Stimulated activated CD8-positive, alpha-beta memory T cell treated with anti-CD3 and anti-CD28 coated beads, Interleukin-12 subunit alpha, Interleukin-12 subunit beta, amount 100 ng/mL, for 24 hours (primary cell): Measurements from ENCODE around the gene ANKEF1.

Source experiments
- DNase-seq: peaks from one replicate; pipeline ENCODE4 v3.0.0-alpha.2; 2020; ENCODE audit errors: extremely low read depth

The ANKEF1 gene

GRCh38 chr20:10080574-10080973, 45.8 kb downstream of the ANKEF1 start:
- no peak for DNase-seq

GRCh38 chr20:10089871-10090587, 55.2 kb downstream of the ANKEF1 start:
- no peak for DNase-seq

GRCh38 chr20:10090588-10091166, 55.9 kb downstream of the ANKEF1 start:
- no peak for DNase-seq

- no peak for DNase-seq
These were observed 58.4 kb downstream of the ANKEF1 start for GRCh38 chr20:10093087-10093591.

GRCh38 chr20:10094566-10095173, 59.9 kb downstream of the ANKEF1 start:
- no peak for DNase-seq

- no peak for DNase-seq
These were observed 62.0 kb downstream of the ANKEF1 start for GRCh38 chr20:10096790-10097189.

GRCh38 chr20:10105046-10105445, 70.3 kb downstream of the ANKEF1 start:
- DNase-seq, result no peak
